Measurements from ENCODE around the gene FHDC1.

GRCh38 chr4:153005899-153006381, 69.8 kb downstream of the FHDC1 start:
- TF ChIP-seq CTCF (IDR thresholded peaks at IDR 0.05) (no peak), POLR2A (IDR thresholded peaks at IDR 0.05) (no peak)

Measured in body of pancreas (tissue), 4 donors.